ENCODE results near the gene FANCD2OS. TPM values are rescaled to one million over a fixed set of nuclear protein-coding genes. Genes with fewer than 3 reads are reported as not detected.
"Not testable (repeated sequence)": the region's sequence is repeated elsewhere in the genome, so short reads cannot be mapped to it uniquely, and the experiment has no call there.

The FANCD2OS gene
- total RNA-seq, 1 donor from 2014 or later = 1.7 TPM

GRCh38 chr3:10093678-10094077 lies 14.4 kb downstream of the FANCD2OS start:
- DNase-seq (ENCODE audit: low spot score) = no peak

GRCh38 chr3:10091387-10091786 lies 16.7 kb downstream of the FANCD2OS start:
- not testable (repeated sequence) for DNase-seq (ENCODE audit: low spot score)

DNA sequence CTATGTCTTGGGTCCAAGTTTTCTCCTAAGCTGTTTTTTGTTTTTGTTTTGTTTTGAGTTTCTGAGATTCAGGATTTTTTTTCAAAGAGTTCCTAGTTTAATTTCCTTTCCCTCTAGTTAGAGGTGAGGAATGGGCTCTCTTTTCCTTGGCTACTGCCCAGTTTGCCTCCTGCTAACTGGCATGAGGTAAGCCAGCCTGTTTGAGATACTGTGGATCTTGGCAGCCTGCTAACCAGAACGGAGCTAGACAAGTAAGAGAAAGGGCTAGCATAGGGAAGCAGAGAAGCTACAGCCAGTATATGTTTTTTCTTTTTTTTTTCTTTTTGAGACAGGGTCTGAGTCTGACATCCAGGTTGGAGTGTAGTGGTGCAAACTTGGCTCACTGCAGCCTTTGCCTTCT lies 17.3 kb downstream of the FANCD2OS start:
- not testable (repeated sequence) for DNase-seq (ENCODE audit: low spot score)

- no peak for DNase-seq (ENCODE audit: low spot score)
These were observed 17.9 kb downstream of the FANCD2OS start for GRCh38 chr3:10090179-10090578.

DNA sequence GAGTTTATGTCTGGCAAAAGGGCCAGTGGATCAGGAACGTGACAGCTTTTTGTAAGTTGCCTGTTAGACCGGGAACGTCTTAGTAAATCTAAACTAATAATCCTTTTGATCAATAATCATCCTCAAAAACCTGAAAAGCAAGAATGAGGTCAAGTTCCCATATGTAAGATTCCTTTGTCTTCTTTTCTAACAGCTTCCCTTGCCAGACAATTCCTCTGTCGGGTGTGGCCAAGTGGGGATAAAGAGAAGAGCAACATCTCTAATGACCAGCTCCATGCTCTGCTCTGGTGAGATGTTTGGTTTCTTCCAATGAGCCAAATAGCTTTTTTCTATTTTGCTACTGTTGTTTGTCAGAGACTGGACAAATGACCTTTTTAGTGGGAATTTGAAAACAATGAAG lies 19.8 kb downstream of the FANCD2OS start:
- no peak for DNase-seq (ENCODE audit: low spot score)

GRCh38 chr3:10085738-10086137 lies 22.3 kb downstream of the FANCD2OS start:
- no peak for DNase-seq (ENCODE audit: low spot score)

- no peak for DNase-seq (ENCODE audit: low spot score)
These were observed 26.2 kb downstream of the FANCD2OS start for GRCh38 chr3:10081871-10082270.

DNA sequence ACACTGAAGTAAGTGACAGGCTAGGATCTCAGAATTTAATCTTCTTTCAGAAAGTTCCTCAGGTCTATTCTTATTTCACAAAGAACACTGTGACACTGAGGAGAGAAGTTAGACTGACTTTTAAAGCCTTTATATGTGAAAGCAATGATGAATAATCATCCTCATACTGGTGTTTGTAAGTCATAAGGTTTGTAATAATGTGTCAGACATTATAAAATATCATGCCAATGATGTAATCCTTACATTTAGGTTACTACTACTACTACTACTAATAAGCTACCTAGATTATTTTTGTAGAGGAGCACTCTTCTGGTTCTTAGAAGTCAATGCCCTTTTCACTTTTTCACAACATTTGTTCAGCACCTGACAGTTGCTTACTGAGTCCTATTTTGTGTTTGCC lies 33.4 kb downstream of the FANCD2OS start:
- DNase-seq (ENCODE audit: low spot score) = no peak

DNA sequence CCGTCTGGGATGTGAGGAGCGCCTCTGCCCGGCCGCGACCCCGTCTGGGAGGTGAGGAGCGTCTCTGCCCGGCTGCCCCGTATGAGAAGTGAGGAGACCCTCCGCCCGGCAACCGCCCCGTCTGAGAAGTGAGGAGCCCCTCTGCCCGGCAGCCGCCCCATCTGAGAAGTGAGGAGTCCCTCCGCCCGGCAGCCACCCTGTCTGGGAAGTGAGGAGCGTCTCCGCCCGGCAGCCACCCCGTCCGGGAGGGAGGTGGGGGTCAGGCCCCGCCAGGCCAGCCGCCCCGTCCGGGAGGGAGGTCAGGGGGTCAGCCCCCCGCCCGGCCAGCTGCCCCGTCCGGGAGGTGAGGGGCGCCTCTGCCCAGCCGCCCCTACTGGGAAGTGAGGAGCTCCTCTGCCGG lies 38.0 kb downstream of the FANCD2OS start:
- not testable (repeated sequence) for DNase-seq (ENCODE audit: low spot score)

- no peak for DNase-seq (ENCODE audit: low spot score)
These were observed 53.0 kb downstream of the FANCD2OS start for GRCh38 chr3:10055097-10055496.

Other genes starting within 250 kb of the FANCD2OS start
- gene CIDEC, start 228.0 kb downstream of the FANCD2OS start, total RNA-seq (ENCODE audit: insufficient read depth, low replicate concordance) = 4.6 TPM
- 13.2 TPM for gene JAGN1, start 217.6 kb downstream of the FANCD2OS start, total RNA-seq (ENCODE audit: insufficient read depth, low replicate concordance)
- gene IL17RE, start 205.4 kb downstream of the FANCD2OS start, total RNA-seq (ENCODE audit: insufficient read depth, low replicate concordance) = 0.72 TPM
- 39.2 TPM for gene IL17RC, start 191.2 kb downstream of the FANCD2OS start, total RNA-seq (ENCODE audit: insufficient read depth, low replicate concordance)
- gene CRELD1, start 174.4 kb downstream of the FANCD2OS start, total RNA-seq (ENCODE audit: insufficient read depth, low replicate concordance) = 31.5 TPM
- 0.24 TPM for gene PRRT3, start 155.8 kb downstream of the FANCD2OS start, total RNA-seq (ENCODE audit: insufficient read depth, low replicate concordance)
- 35.2 TPM for gene EMC3, start 121.4 kb downstream of the FANCD2OS start, total RNA-seq (ENCODE audit: insufficient read depth, low replicate concordance)
- gene FANCD2, start 81.8 kb downstream of the FANCD2OS start, total RNA-seq (ENCODE audit: insufficient read depth, low replicate concordance) = 2.6 TPM
- gene BRK1, start 7.4 kb upstream of the FANCD2OS start, total RNA-seq (ENCODE audit: insufficient read depth, low replicate concordance) = 115 TPM
- gene VHL, start 33.5 kb upstream of the FANCD2OS start, total RNA-seq (ENCODE audit: insufficient read depth, low replicate concordance) = 58.5 TPM
- gene IRAK2, start 56.7 kb upstream of the FANCD2OS start, total RNA-seq (ENCODE audit: insufficient read depth, low replicate concordance) = 2.9 TPM
- 12.5 TPM for gene TATDN2, start 140.2 kb upstream of the FANCD2OS start, total RNA-seq (ENCODE audit: insufficient read depth, low replicate concordance)
- gene GHRL, start 184.7 kb upstream of the FANCD2OS start, total RNA-seq (ENCODE audit: insufficient read depth, low replicate concordance) = not detected
- 152 TPM for gene SEC13, start 212.9 kb upstream of the FANCD2OS start, total RNA-seq (ENCODE audit: insufficient read depth, low replicate concordance)

All from umbilical cord (tissue), 2 donors.